Measurements from ENCODE around the gene IL17RB. TPM values are rescaled to one million over a fixed set of nuclear protein-coding genes. Genes with fewer than 3 reads are reported as not detected.

Gene IL17RB
- total and polyA plus RNA-seq, 2 of the 4 experiments (the other 2 are of a cell fraction): under 0.01 TPM; not detected in 1

DNA sequence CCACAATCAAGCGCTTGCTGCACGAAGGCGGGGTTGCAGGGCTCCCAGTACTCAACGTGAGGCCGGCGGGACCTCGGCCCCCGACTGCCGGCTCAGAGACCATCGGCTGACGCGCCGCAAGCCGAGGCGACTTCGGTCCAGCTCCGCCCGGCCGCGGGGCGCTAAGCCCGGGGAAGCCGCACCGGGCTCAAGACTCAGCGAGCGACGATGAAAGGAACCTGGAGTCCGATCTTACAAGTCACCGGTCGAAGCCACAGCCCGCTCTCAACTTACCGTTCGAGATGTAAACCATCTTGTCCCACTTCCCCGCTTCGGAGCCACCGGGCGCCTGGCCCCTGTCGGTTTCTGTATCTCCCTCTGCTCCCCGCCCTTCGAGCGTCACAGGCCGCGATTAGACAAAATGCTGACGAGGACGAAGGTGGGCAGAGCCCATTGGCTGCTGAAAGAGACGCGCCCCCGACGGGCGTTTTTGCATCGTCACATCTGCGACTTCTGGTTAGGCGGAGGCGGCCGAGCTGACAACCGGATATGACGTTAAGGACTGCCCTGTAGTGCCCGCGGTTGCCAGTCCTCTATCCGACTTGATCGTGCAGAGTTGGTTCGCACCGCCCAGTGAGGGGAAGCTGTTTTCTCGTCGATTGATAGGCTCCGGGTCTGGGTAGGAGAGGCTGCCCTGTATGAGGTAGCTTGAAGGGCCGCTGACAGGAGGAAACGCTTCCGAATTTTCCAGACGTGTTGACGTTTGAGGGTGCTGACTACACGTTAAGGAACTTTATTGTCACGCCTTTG, 45.3 kb downstream of the IL17RB start, which contains the start of gene SELENOK (continued):
- TF ChIP-seq, protein P1, sequence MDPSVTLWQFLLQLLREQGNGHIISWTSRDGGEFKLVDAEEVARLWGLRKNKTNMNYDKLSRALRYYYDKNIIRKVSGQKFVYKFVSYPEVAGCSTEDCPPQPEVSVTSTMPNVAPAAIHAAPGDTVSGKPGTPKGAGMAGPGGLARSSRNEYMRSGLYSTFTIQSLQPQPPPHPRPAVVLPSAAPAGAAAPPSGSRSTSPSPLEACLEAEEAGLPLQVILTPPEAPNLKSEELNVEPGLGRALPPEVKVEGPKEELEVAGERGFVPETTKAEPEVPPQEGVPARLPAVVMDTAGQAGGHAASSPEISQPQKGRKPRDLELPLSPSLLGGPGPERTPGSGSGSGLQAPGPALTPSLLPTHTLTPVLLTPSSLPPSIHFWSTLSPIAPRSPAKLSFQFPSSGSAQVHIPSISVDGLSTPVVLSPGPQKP (IDR thresholded peaks at IDR 0.05; ENCODE audit: borderline replicate concordance, low read depth, low read length): no peak
- TF ChIP-seq RCOR1 (IDR thresholded peaks at IDR 0.05; ENCODE audit: insufficient replicate concordance, low read length): no peak
- no peak for TF ChIP-seq RAD21 (IDR thresholded peaks at IDR 0.05; ENCODE audit: low read length)
- peak; percentile 83; the same call in 1 of the 2 replicates for TF ChIP-seq MAZ (IDR thresholded peaks at IDR 0.05; ENCODE audit: borderline replicate concordance, low read depth, low read length)
- no peak for TF ChIP-seq CEBPB (IDR thresholded peaks at IDR 0.05; ENCODE audit: low read depth, low read length)
- peak; percentile 99 for TF ChIP-seq POLR2A (IDR thresholded peaks at IDR 0.05; ENCODE audit: low read depth, low read length)
- no peak for TF ChIP-seq BHLHE40 (IDR thresholded peaks at IDR 0.05; ENCODE audit: low read depth, low read length)
- peak; percentile 94; the same call in 1 of the 2 replicates for TF ChIP-seq CHD1 (IDR thresholded peaks at IDR 0.05; ENCODE audit: low read depth, low read length)
- no peak; the same call in 1 of the 2 replicates for TF ChIP-seq MXI1 (IDR thresholded peaks at IDR 0.05; ENCODE audit: borderline replicate concordance, low read depth, low read length)
- no peak for TF ChIP-seq FOS (IDR thresholded peaks at IDR 0.05; ENCODE audit: low read depth, low read length)

Data from IMR-90 (cell line).